NCI-H524 treated with DMSO at 0.1 percent for 48 hours (cell line): ENCODE measurements around the gene EMSY.
"Not testable (repeated sequence)": the region's sequence is repeated elsewhere in the genome, so short reads cannot be mapped to it uniquely, and the experiment has no call there.

Source experiments
- DNase-seq: peaks from one replicate; lab custom pipeline; 2025; lab: John Stamatoyannopoulos, UW

Gene EMSY

GRCh38 chr11:76444384-76445120 is at the start of gene EMSY:
Gene EMSY (plus strand): TSS chr11:76445018. CDS start chr11:76446939, 1,921 bp downstream.
- DNase-seq = peak; percentile 97

- no peak for DNase-seq
Observed at GRCh38 chr11:76395296-76395695, 49.5 kb upstream of the EMSY start.

GRCh38 chr11:76397383-76397782 is 47.4 kb upstream of the EMSY start:
- no peak for DNase-seq

- DNase-seq = no peak
Observed at GRCh38 chr11:76400967-76401366, 43.9 kb upstream of the EMSY start.

GRCh38 chr11:76401484-76401883 is 43.3 kb upstream of the EMSY start:
- not testable (repeated sequence) for DNase-seq

GRCh38 chr11:76406359-76406758 is 38.5 kb upstream of the EMSY start:
- DNase-seq = no peak

GRCh38 chr11:76408171-76408965 is 36.5 kb upstream of the EMSY start:
- DNase-seq = no peak

GRCh38 chr11:76410851-76411357 is 33.9 kb upstream of the EMSY start:
- no peak for DNase-seq

GRCh38 chr11:76415073-76415472 is 29.7 kb upstream of the EMSY start:
- no peak for DNase-seq

GRCh38 chr11:76419896-76420295 is 24.9 kb upstream of the EMSY start:
- no peak for DNase-seq

- no peak for DNase-seq
Observed at GRCh38 chr11:76424379-76424778, 20.4 kb upstream of the EMSY start.

GRCh38 chr11:76424891-76425290 is 19.9 kb upstream of the EMSY start:
- DNase-seq = no peak

- no peak for DNase-seq
Observed at GRCh38 chr11:76426660-76427059, 18.2 kb upstream of the EMSY start.

GRCh38 chr11:76436020-76436419 is 8.8 kb upstream of the EMSY start:
- no peak for DNase-seq

GRCh38 chr11:76443268-76443980 is 1.4 kb upstream of the EMSY start:
- DNase-seq = no peak

GRCh38 chr11:76444065-76444383 is 794 bp upstream of the EMSY start:
- no peak for DNase-seq

GRCh38 chr11:76445121-76446084 is 585 bp downstream of the EMSY start:
- DNase-seq = peak; percentile 60

- no peak for DNase-seq
Observed at GRCh38 chr11:76448506-76448905, 3.7 kb downstream of the EMSY start.

GRCh38 chr11:76453248-76453647 is 8.4 kb downstream of the EMSY start:
- no peak for DNase-seq

- DNase-seq = no peak
Observed at GRCh38 chr11:76455331-76455730, 10.5 kb downstream of the EMSY start.

GRCh38 chr11:76455931-76456330 is 11.1 kb downstream of the EMSY start:
- no peak for DNase-seq
